8988T (cell line): ENCODE results near the gene MAP3K8.
A peak's percentile ranks its signal among the peaks of the same experiment; 100 is the strongest.

Experiments used
- DNase-seq: peaks from one replicate; pipeline ENCODE4 v3.0.0; 2011

Gene MAP3K8

DNA sequence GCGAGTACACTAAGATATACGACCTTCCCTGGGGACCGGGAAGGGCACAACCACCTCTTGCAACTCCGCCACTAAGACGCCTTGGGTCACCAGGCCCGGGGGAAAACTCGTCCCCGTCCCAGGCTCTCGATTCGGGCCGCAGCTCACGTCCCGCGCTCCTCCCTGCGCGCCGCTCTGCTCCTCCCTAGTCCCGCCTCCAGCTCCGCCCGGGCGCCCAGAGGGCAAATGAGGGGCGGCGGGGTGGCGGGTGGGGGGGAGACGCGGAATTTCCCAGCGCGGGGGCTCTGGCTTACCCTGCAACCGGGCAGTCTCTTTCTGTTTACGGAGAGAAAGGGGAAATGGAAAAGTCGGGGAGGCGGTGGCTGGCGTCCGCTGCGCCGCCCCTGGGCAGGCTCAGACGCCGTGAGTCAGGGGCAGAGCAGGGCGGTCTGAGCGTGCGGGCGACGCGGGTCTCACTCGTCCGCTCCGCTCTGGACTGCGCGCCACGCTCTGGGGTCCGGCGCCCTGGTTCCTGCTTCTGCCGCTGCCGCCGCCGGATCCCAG, at the start of gene MAP3K8:
MAP3K8 (plus strand) TSS at position 455 of the 543 bp plus-strand sequence. CDS start 4,755 bp downstream, outside the sequence.
- DNase-seq, result peak; percentile 70

- no peak for DNase-seq
Measured at GRCh38 chr10:30384701-30385201, 49.2 kb upstream of the MAP3K8 start.

GRCh38 chr10:30386801-30387588, 47.0 kb upstream of the MAP3K8 start:
- DNase-seq, result no peak

- DNase-seq, result no peak
Measured at GRCh38 chr10:30387646-30388243, 46.2 kb upstream of the MAP3K8 start.

GRCh38 chr10:30389543-30389942, 44.4 kb upstream of the MAP3K8 start:
- no peak for DNase-seq

GRCh38 chr10:30390207-30390606, 43.8 kb upstream of the MAP3K8 start:
- no peak for DNase-seq

GRCh38 chr10:30391266-30391665, 42.7 kb upstream of the MAP3K8 start:
- DNase-seq, result no peak

- peak; percentile 79 for DNase-seq
Measured at GRCh38 chr10:30392564-30392990, 41.4 kb upstream of the MAP3K8 start.

- DNase-seq, result no peak
Measured at GRCh38 chr10:30396293-30396692, 37.7 kb upstream of the MAP3K8 start.

DNA sequence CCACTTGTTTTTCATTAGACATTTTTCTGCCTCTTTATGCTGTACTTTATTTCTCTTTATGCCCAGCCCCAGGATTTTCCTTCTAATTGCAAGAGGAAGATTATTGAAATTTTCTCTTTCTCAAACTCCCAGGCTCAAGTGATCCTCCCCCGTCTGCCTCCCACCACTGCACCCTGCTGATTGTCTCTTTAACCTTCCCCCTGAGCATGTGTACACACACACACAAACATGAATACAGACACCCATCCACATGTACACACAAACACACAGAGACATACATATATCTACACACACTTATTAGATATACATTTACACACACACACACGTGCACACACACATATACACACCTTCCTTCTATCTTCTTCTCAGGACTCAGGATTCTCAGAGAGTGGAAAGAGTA, 37.3 kb upstream of the MAP3K8 start:
- DNase-seq, result no peak

DNA sequence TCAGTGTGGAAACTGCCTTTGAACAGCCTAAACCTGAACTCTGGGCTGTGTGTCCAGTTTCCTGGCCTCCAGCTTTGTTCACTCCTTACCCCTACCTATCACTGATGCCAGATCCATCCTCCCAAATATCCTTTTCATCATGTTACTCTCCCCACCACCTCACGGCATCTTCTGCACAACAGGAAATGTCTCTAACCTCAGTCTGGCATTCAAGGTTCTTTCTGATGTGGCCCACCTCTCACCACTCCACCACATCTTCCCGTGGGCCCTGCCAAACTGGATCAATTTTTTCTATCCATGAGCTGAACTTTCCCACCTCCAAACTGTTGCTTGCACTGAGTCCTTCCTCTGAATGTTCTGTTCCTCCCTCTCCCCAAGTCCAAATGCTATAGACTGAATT, 35.8 kb upstream of the MAP3K8 start:
- no peak for DNase-seq

DNA sequence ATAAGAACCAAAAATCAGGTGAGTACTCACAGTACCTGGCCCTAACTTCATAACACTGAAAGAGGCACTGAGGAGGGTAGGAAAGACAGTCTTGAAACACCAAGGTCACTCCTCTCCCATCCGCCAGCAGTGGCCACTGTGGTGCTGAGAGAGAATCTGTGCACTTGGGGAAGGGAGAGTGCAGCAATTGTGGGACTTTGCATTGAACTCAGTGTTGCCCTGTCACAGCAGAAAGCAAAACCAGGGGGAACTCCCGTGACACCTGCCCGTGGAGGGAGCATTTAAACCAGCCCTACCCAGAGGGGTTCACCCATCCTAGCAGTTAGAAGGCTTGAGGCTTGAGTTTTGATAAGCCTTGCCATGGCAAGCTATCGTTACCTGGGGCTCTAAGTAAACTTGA, 35.2 kb upstream of the MAP3K8 start:
- no peak for DNase-seq

- no peak for DNase-seq
Measured at GRCh38 chr10:30403494-30403893, 30.5 kb upstream of the MAP3K8 start.

DNA sequence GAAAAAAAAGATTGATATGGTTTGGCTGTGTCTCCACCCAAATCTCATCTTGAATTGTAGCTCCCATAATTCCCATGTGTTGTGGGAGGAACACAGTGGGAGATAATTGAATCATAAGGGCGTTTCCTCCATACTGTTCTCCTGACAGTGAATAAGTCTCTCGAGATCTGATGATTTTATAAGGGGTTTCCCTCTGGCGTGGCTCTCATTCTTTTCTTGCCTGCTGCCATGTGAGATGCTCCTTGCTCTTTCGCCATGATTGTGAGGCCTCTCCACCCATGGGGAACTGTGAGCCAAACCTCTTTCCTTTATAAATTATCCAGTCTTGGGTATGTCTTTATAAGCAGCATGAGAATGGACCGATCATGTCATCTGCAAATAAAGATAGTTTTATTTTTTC, 29.4 kb upstream of the MAP3K8 start:
- no peak for DNase-seq

DNA sequence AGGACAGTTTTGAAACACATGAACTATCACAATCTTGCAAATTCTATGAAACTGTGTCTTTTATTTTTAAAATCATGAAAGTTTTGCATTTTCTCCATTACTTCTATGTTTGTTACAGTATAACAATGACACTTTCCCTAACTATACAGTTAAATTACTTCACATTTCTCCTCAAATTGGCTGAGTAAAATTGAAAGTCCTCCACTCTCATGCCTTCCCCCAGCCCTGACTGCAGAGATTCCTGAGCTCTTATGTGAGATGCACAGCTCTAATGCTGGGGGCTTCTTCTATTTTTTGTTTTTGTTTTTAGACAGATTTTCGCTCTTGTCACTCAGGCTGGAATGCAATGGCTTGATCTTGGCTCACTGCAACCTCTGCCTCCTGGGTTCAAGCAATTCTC, 22.7 kb upstream of the MAP3K8 start:
- DNase-seq, result no peak

DNA sequence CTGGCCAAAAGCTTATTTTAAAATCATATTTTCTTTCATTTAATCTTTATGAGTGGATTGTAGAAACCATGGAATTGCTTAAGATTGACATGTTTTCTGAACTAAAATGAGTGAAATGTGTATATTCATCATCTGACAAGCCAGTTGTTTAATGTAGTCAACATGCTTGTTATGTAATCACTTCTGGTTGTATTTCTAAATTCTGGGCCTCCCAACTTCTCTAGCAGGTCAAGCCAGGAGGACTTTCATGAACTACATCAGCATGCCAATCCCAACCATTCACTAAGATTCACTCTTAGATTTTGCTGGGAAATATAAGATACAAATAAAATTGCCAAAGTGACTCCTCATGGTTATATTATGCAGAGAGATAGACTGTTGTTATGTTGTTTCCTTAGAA, 21.1 kb upstream of the MAP3K8 start:
- no peak for DNase-seq

GRCh38 chr10:30413996-30414576, 19.9 kb upstream of the MAP3K8 start:
- DNase-seq, result no peak

- no peak for DNase-seq
Measured at GRCh38 chr10:30415593-30415992, 18.4 kb upstream of the MAP3K8 start.

DNA sequence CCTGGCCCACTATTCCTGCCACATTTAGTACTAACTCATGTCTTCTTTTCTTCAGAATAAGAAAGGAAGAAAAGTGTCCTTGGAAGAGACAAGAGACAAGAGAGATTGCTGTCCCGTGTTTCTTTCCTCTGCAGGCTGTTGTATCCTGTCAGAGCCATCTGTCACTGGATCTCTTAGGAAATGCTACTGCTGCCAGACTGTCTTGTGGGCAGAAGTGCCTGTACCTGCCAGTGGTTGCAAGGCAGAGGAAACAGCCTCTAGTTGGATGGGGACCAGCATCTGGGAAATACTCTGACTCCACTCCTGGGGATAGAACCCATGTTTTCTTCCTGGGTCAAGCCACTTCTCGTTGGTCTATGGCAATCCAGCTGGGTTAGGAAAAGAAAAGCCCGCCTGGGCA, 16.7 kb upstream of the MAP3K8 start:
- DNase-seq, result no peak

DNA sequence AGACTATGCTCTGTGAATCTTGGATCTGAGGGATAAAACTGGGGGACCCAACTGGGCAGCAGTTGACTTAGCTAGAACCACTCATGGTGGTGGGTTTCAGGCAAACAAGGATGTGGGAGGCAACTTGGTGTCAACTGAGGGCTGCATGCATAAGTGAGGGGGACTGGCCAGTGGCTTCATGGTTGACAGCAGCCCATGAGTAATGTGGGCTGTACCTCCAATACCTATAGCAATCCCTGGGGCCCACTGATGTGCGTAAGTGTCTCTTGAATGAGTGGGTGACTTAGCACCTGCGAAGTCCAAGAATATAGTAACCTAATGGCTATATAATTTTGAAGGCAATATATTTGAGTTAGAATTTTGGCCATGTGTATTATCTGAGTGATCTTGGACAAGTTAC, 13.7 kb upstream of the MAP3K8 start:
- no peak for DNase-seq

GRCh38 chr10:30420766-30421165, 13.2 kb upstream of the MAP3K8 start:
- DNase-seq, result no peak

DNA sequence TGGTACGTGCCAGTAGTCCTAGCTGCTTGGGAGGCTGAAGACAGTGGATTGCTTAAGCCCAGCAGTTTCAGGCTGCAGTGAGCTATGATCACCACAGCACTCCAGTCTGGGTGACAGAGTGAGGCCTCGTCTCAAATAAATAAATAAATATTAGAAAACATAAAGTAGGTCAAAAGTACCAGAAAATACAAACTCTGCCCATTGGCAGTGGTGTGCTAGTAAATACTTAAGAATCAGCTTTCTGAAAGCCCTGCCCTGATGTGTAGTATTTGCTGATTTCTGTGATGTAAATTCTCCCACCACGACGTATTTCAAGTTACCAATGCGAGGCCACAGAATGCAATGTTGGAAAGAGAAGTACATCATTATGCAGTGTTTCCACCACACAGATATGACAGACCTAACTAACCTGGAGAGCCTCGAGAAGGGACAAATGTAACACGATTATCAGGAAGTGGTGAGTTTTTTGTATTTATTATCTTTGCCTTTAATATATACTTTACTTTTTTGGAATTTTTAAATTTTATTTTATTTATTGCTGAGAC, 11.8 kb upstream of the MAP3K8 start:
- no peak for DNase-seq

DNA sequence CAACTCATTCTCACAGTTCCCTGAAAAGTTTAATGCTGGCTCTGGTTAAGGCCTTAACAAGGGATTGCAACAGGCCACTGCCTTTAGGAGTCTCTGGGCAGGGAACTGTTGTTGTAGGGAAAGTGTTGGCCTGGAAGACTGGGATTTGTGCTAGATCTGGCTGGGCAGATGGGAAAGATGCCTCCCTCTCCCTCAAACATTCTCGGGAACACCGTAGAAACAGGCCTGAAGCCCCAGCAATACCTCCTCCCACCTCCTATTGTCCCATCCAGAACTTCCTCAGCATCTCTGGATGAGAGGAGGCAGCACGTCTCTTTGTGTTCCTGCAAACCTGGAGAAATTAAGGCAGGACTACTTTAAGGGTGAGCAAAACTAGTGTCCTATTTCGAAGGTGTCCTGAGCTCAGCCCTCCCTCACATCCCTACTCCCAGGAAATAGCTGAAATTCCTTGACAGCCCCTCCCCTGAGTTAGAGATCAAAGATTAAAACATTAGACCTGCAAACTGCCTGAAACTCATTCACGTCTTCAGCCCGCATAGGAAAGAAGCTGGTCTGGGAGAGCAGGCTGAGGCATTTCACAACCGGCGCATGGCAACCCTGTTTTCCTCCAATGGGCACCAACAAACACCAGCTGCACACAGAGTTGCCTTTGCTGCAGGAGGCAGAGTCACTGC, 10.9 kb upstream of the MAP3K8 start:
- DNase-seq, result no peak
